ENCODE measurements around the gene CACNA2D3.

The CACNA2D3 gene

GRCh38 chr3:54901906-54902685 lies 779.7 kb downstream of the CACNA2D3 start:
- no peak for DNase-seq

- DNase-seq, result no peak
Measured at GRCh38 chr3:54905261-54905888, 783.0 kb downstream of the CACNA2D3 start.

- no peak for DNase-seq
Measured at GRCh38 chr3:54905920-54906319, 783.6 kb downstream of the CACNA2D3 start.

- DNase-seq, result no peak
Measured at GRCh38 chr3:54906763-54907162, 784.4 kb downstream of the CACNA2D3 start.

- DNase-seq, result no peak
Measured at GRCh38 chr3:54909191-54909590, 786.8 kb downstream of the CACNA2D3 start.

- no peak for DNase-seq
Measured at GRCh38 chr3:54914180-54914579, 791.8 kb downstream of the CACNA2D3 start.

GRCh38 chr3:54915181-54915580 lies 792.8 kb downstream of the CACNA2D3 start:
- no peak for DNase-seq

- no peak for DNase-seq
Measured at GRCh38 chr3:54915976-54916375, 793.6 kb downstream of the CACNA2D3 start.

- no peak for DNase-seq
Measured at GRCh38 chr3:54916732-54917131, 794.4 kb downstream of the CACNA2D3 start.

- DNase-seq, result no peak
Measured at GRCh38 chr3:54917174-54917573, 794.8 kb downstream of the CACNA2D3 start.

GRCh38 chr3:54917862-54918261 lies 795.5 kb downstream of the CACNA2D3 start:
- DNase-seq, result no peak

GRCh38 chr3:54918516-54918915 lies 796.2 kb downstream of the CACNA2D3 start:
- DNase-seq, result no peak

- no peak for DNase-seq
Measured at GRCh38 chr3:54928046-54928770, 805.9 kb downstream of the CACNA2D3 start, which contains the start of gene LRTM1. Gene LRTM1, minus strand, starts transcription at chr3:54928059. Its CDS starts 148 bp downstream, at chr3:54927911.

- DNase-seq, result no peak
Measured at GRCh38 chr3:54931182-54931581, 808.8 kb downstream of the CACNA2D3 start.

- no peak for DNase-seq
Measured at GRCh38 chr3:54932606-54933005, 810.3 kb downstream of the CACNA2D3 start.

GRCh38 chr3:54935869-54936268 lies 813.5 kb downstream of the CACNA2D3 start:
- no peak for DNase-seq

GRCh38 chr3:54936561-54936960 lies 814.2 kb downstream of the CACNA2D3 start:
- no peak for DNase-seq

- no peak for DNase-seq
Measured at GRCh38 chr3:54939557-54940300, 817.4 kb downstream of the CACNA2D3 start.

GRCh38 chr3:54940971-54941370 lies 818.6 kb downstream of the CACNA2D3 start:
- DNase-seq, result no peak

GRCh38 chr3:54941690-54942362 lies 819.5 kb downstream of the CACNA2D3 start:
- no peak for DNase-seq

- no peak for DNase-seq
Measured at GRCh38 chr3:54949491-54950044, 827.2 kb downstream of the CACNA2D3 start.

- DNase-seq, result no peak
Measured at GRCh38 chr3:54950391-54951003, 828.1 kb downstream of the CACNA2D3 start.

Data from NCI-H1092 treated with DMSO at 0.1 percent for 48 hours (cell line).